Esophagus squamous epithelium (tissue), 4 donors: ENCODE data around the gene LGALS7.

Experiments
- POLR2A ChIP-seq, 4 donors: fragments of 450-650 bp; IDR thresholded peaks; one replicate each; pipeline ENCODE4 v1.6.1; 2017; ENCODE audit warnings: antibody characterized with exemption in 4 of 4, mild to moderate bottlenecking in 4 of 4, moderate library complexity in 3 of 4
- TF ChIP-seq, protein P1 (sequence below), 6 experiments: fragments of 450-650 bp in 4 of 6; fragments of 200-600 bp in 2 of 6; sonication (generic) in 2 of 6; IDR thresholded peaks; one replicate each; pipeline ENCODE4 v1.5.1; 2016 to 2019; ENCODE audit warnings: antibody characterized with exemption in 6 of 6, mild to moderate bottlenecking in 4 of 6, moderate library complexity in 4 of 6

DNA sequence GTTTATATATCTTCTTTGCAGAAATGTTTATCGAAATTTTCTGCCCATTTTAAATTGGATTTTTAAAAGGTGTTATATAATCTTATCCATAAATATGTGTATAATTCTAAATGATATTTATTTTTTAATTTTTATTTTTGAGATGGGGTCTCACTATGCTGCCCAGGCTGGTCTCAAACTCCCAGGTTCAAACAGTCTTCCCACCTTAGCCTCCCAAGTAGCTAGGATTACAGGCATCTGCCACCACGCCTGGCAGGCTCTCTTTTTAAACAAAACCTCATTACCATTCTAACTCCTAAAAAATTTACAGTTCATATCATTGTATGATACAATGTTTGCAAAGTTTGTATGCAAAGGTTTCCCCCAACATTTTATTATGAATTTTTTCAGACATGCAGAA is 22.8 kb upstream of the LGALS7 start:
- no peak for TF ChIP-seq POLR2A (IDR thresholded peaks at IDR 0.05)
- TF ChIP-seq, protein P1, sequence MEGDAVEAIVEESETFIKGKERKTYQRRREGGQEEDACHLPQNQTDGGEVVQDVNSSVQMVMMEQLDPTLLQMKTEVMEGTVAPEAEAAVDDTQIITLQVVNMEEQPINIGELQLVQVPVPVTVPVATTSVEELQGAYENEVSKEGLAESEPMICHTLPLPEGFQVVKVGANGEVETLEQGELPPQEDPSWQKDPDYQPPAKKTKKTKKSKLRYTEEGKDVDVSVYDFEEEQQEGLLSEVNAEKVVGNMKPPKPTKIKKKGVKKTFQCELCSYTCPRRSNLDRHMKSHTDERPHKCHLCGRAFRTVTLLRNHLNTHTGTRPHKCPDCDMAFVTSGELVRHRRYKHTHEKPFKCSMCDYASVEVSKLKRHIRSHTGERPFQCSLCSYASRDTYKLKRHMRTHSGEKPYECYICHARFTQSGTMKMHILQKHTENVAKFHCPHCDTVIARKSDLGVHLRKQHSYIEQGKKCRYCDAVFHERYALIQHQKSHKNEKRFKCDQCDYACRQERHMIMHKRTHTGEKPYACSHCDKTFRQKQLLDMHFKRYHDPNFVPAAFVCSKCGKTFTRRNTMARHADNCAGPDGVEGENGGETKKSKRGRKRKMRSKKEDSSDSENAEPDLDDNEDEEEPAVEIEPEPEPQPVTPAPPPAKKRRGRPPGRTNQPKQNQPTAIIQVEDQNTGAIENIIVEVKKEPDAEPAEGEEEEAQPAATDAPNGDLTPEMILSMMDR (IDR thresholded peaks at IDR 0.05) = no peak
